Naive thymus-derived CD8-positive, alpha-beta T cell (primary cell): Measurements from ENCODE around the gene AMER1. TPM values are rescaled to one million over a fixed set of nuclear protein-coding genes. Genes with fewer than 3 reads are reported as not detected.
"Not testable (repeated sequence)": the region's sequence is repeated elsewhere in the genome, so short reads cannot be mapped to it uniquely, and the experiment has no call there.

Experiments
- ATAC-seq, 2 donors: fragments of 150-1000 bp; cut with Tn5 transposase in 1 of 2; sonication (Bioruptor Pico), chemical (Tn5 transposase) in 1 of 2; 1 replicate in 1 of 2; 2 replicates in 1 of 2; pipeline ENCODE4 v1.10.0; 2021; ENCODE audit warnings: mild to moderate bottlenecking in 2 of 2, moderate library complexity in 2 of 2
- POLR2A ChIA-PET: fragments of 350-600 bp; sonication (Branson Sonifier 250); formaldehyde crosslinking; loops from one replicate; lab custom pipeline; 2021; ENCODE audit warnings: antibody characterized with exemption; lab: Charles Lee
- DNase-seq, 10 donors: peaks; one replicate each; pipeline versions ENCODE4 v3.0.0 to v3.0.0-alpha.2; 2020 to 2022
- H3K27ac Mint-ChIP-seq, 10 donors: one replicate each; pipeline ENCODE4 v1.8.0; 2020 to 2022; ENCODE audit warnings: mild to moderate bottlenecking in 10 of 10, mixed read lengths in 10 of 10, moderate library complexity in 4 of 10, inconsistent platforms in 1 of 10
- H3K27me3 Mint-ChIP-seq, 5 donors: one replicate each; pipeline ENCODE4 v1.8.0; 2021 to 2022; ENCODE audit warnings: mixed read lengths in 5 of 5
- H3K36me3 Mint-ChIP-seq, 3 donors: one replicate each; pipeline ENCODE4 v1.8.0; 2020 to 2022; ENCODE audit warnings: mixed read lengths in 3 of 3, mild to moderate bottlenecking in 2 of 3, inconsistent platforms in 1 of 3
- H3K4me1 Mint-ChIP-seq, 4 donors: one replicate each; pipeline ENCODE4 v1.8.0; 2021 to 2022; ENCODE audit warnings: mixed read lengths in 4 of 4
- H3K4me3 Mint-ChIP-seq, 10 donors: one replicate each; pipeline ENCODE4 v1.8.0; 2020 to 2022; ENCODE audit warnings: mild to moderate bottlenecking in 10 of 10, mixed read lengths in 10 of 10, moderate library complexity in 6 of 10, inconsistent platforms in 1 of 10
- H3K9me3 Mint-ChIP-seq, 9 donors: one replicate each; pipeline ENCODE4 v1.8.0; 2020 to 2022; ENCODE audit warnings: mixed read lengths in 9 of 9, mild to moderate bottlenecking in 3 of 9, inconsistent platforms in 1 of 9, moderate library complexity in 1 of 9
- polyA plus RNA-seq, 3 donors: library from polyadenylated mRNA; unstranded; fragments of 300-500 nt; fragmentation: Illumina TruSeq; gene quantifications; one replicate each; pipeline ENCODE4 v1.2.3, GENCODE V29; 2021
- total RNA-seq, 8 experiments: library from RNA in 2 of 8; stranded (reverse) in 2 of 8; gene quantifications; one replicate each; pipeline ENCODE4 v1.2.3 and lab custom pipeline; 2021 to 2026

Gene AMER1
- total RNA-seq (1 to 10 TPM; 6.4 to 6.5 TPM), polyA plus RNA-seq (under 1 TPM in 2 of 3 donors, not detected in 1; 0.02 to 0.21 TPM), total RNA-seq (lab: John Stamatoyannopoulos, UW) (15.9 to 26.6 (median 17.7) reads per million in 6 experiments)

GRCh38 chrX:64205441-64205734 is at the start of gene AMER1:
Gene AMER1, minus strand, starts transcription at chrX:64205708. Its CDS starts 12,422 bp downstream, at chrX:64193286.
- ATAC-seq (peak; percentile 34 to 54), DNase-seq (peak in 1 of 10 donors; percentile 62)

DNA sequence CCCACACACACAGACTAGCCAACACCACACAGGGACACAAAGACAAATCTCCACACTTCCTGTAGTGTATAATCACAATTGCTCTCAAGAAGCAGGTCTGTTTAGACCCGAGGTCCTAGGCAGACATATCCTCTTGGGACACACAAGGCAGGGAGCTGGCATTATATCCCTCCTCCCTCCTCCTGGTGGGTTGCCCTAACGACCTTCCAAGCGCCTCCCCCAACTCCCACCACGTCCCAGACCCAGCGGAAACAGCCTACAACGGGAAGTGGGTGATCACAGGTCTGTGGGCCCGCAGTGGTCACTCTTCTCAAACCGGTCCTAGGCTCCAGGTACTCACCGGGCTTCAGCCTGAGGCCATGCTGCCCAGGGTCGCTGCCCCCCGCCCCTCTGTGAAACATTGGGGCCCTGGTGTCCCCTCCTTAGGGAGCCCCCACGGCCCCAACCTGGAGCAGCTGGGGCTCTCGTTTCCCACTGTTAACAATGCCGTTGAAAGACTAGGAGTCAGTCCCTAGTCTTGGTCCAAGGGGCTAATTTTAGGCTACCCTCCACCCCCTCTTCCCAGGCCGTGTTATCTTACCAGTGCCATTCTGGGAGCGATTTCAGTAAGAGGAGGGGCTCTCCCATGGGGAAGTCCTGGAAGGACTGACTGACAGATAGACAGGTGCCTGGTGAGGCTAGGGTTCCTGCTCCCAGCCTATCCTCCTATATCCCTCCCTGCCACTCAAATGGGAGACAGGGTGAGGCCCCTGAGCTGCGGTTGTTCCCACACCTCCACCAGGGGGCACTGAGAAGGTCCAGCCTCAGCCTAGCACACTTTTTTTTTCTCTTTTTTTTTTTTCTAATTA is 24.8 kb upstream of the AMER1 start, which contains the start of gene ASB12:
Gene ASB12, minus strand, starts transcription at position 485 of the 848 bp plus-strand sequence. CDS start 4,957 bp downstream, outside the sequence.
- POLR2A ChIA-PET: no interaction called here
- Mint-ChIP-seq H3K4me3 (no peak within 1 kb of the TSS), H3K36me3 (peaks cover 0 to 4% (median 3%) of the 10 kb centered on the region in 3 donors), H3K27ac (no peak within 1 kb of the TSS), H3K27me3 (no peaks in the 10 kb centered on the region), H3K4me1 (no peaks in the 10 kb centered on the region), H3K9me3 (peaks cover 0 to 4% (median 0%) of the 10 kb centered on the region in 9 donors)
- ATAC-seq (no peak), DNase-seq (no peak)

More at GRCh38 chrX:64205441-64205734, at the start of gene AMER1:
- peaks cover 0 to 2% (median 0%) of the 10 kb centered on the region in 3 donors for H3K36me3 Mint-ChIP-seq
- H3K4me1 Mint-ChIP-seq: peaks cover 12 to 26% (median 14%) of the 10 kb centered on the region in 4 donors
- POLR2A ChIA-PET: interaction anchor here (1.0 to 1.7 kb wide), 3 partner anchors 190 to 1329 kb away, joined by 3 to 9 read pairs (median 7); partner anchors contain the start of genes LAS1L and MTMR8
- peaks cover 0 to 2% (median 0%) of the 10 kb centered on the region in 9 donors for H3K9me3 Mint-ChIP-seq
- no peaks in the 10 kb centered on the region for H3K27me3 Mint-ChIP-seq
- peak within 1 kb of the TSS; percentile 86 to 98 (median 94) for H3K27ac Mint-ChIP-seq
- peak within 1 kb of the TSS; percentile 88 to 98 (median 92) for H3K4me3 Mint-ChIP-seq

DNA sequence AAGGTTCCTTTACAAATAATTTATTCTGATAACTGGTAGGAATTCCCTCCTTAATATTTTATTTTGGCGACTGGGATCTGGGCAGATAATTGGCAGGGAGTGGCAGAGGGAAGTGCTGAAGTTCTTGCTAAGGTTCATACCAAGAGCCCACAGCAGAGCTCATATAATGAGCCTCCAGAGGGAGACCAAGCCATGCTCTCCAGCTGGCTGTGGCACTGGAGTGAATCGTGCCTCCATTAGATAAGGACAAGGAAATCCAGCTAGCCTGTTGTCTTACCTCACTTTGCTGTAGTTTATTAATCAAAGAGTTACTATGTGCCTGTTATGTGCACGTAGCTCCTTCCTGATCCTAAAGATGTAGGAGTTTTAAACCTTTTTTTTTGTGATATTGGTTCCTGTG is 23.6 kb upstream of the AMER1 start:
- ATAC-seq (no peak), DNase-seq (no peak)
- no peaks in the 10 kb centered on the region for H3K27me3 Mint-ChIP-seq
- H3K27ac Mint-ChIP-seq: no peak overlapping the region
- peaks cover 0 to 4% (median 3%) of the 10 kb centered on the region in 3 donors for H3K36me3 Mint-ChIP-seq
- H3K9me3 Mint-ChIP-seq: peaks cover 0 to 4% (median 0%) of the 10 kb centered on the region in 9 donors
- H3K4me1 Mint-ChIP-seq: no peaks in the 10 kb centered on the region
- H3K4me3 Mint-ChIP-seq: no peak overlapping the region
- POLR2A ChIA-PET: no interaction called here

- Mint-ChIP-seq H3K9me3 (no peaks in the 10 kb centered on the region), H3K36me3 (no peaks in the 10 kb centered on the region)
- POLR2A ChIA-PET: no interaction called here
Measured at GRCh38 chrX:64218023-64218422, 12.5 kb upstream of the AMER1 start.

GRCh38 chrX:64213989-64214388 is 8.5 kb upstream of the AMER1 start:
- H3K27ac Mint-ChIP-seq, ATAC-seq, H3K4me1 Mint-ChIP-seq, H3K4me3 Mint-ChIP-seq, DNase-seq, POLR2A ChIA-PET, H3K27me3 Mint-ChIP-seq, H3K9me3 Mint-ChIP-seq, H3K36me3 Mint-ChIP-seq: not testable (repeated sequence)

More at GRCh38 chrX:64218023-64218422, 12.5 kb upstream of the AMER1 start:
- no peak for DNase-seq
- H3K4me3 Mint-ChIP-seq: no peak overlapping the region
- no peak for ATAC-seq
- no peak overlapping the region for H3K27ac Mint-ChIP-seq
- peaks cover 0 to 3% (median 0%) of the 10 kb centered on the region in 4 donors for H3K4me1 Mint-ChIP-seq
- H3K27me3 Mint-ChIP-seq: no peaks in the 10 kb centered on the region

- H3K4me1 Mint-ChIP-seq: peaks cover 12 to 26% (median 14%) of the 10 kb centered on the region in 4 donors
- peaks cover 0 to 2% (median 0%) of the 10 kb centered on the region in 3 donors for H3K36me3 Mint-ChIP-seq
- POLR2A ChIA-PET: interaction anchor here (0.5 to 1.7 kb wide), 4 partner anchors 130 to 1328 kb away, joined by 3 to 9 read pairs (median 3); partner anchors contain the start of genes LAS1L and MTMR8
- H3K27ac Mint-ChIP-seq: peak overlapping the region; percentile 86 to 98 (median 94)
- DNase-seq (no peak), ATAC-seq (no peak)
- no peaks in the 10 kb centered on the region for H3K27me3 Mint-ChIP-seq
- peak overlapping the region; percentile 88 to 98 (median 92) for H3K4me3 Mint-ChIP-seq
- peaks cover 0 to 2% (median 0%) of the 10 kb centered on the region in 9 donors for H3K9me3 Mint-ChIP-seq
Measured at GRCh38 chrX:64206556-64207162, 1.2 kb upstream of the AMER1 start.

DNA sequence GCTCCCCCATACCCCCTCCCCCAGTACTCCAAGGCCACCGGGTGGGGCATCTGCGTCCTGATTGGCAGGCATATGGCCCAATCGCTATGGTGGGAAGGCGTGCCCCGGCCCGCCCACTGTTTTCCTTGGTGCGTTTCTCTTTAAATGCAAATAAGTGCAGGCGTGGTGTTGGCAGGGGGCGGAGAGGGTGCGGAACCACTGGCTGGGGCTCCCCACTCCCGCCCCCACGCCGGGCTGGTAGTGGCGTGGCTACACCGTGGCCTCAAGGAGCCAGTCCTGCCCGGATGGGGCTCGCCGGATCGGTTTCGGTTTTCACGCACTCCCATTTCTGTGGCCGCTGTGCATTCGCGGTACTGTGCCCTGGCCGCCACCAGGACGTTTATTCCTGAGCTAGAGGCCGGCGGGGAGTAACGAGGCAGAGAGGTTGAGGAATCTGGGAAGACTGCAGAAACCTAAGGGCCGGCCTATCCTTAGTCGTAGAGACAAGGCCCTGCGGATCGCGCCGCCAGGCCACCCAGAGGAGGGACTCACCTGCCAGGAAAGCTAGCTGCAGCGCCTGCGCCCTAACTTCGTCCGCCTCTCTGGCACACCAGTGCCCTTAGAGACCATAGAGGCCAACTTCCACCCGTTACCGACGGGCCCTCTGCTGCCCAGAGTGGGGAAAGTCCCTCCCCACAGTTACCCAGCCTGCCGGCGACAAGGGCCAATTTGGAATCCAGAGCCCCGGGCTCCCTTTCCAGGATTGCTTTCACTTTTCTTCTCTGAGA is 410 bp upstream of the AMER1 start:
- Mint-ChIP-seq H3K4me1 (peaks cover 12 to 26% (median 14%) of the 10 kb centered on the region in 4 donors), H3K9me3 (peaks cover 0 to 2% (median 0%) of the 10 kb centered on the region in 9 donors)
- POLR2A ChIA-PET: interaction anchor here (1.0 to 1.7 kb wide), 3 partner anchors 190 to 1328 kb away, joined by 3 to 9 read pairs (median 7); partner anchors contain the start of genes LAS1L and MTMR8

DNA sequence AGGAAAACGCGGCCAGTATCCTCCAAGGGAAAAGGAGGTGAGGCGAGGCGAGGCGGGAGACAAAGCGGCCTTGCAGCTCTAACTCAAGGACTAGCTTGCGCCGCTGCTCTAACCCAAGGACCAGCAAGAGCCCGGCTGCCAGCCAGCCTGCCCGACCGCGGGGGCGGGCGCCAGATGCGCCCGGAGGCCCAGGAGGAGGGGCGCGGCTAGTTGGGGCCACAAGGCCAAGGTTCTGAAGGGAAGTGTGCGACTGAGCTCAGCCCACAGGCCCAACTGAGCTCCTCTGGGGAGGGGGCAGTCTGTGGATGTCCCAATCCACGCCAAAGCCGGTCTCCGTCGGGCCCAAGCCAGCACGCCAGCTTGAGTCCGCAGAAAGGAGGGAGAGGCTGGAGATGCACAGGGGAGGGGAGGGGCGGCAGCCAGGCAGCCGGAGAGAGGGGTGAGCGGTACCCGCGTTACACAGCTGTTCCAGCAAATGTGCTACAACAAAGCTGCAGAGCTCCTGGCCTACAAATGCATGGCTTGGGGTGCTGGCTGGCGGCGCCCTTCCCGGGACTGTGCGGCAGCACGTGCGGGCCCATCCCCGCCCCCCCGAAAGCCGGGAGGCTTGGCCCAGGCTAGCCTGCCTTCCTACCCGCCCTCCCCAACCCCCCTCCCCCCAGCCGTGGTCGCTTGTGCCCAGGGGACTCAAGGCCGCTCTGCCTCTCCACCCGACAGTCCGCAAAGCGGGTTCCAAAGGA is 637 bp downstream of the AMER1 start:
- Mint-ChIP-seq H3K9me3 (peaks cover 0 to 2% (median 0%) of the 10 kb centered on the region in 9 donors), H3K4me1 (peaks cover 12 to 26% (median 14%) of the 10 kb centered on the region in 4 donors), H3K27ac (peak overlapping the region in 6 of 10 donors; percentile 34 to 71 (median 66)), H3K4me3 (peak overlapping the region; percentile 80 to 98 (median 92)), H3K27me3 (no peaks in the 10 kb centered on the region), H3K36me3 (peaks cover 0 to 2% (median 0%) of the 10 kb centered on the region in 3 donors)
- POLR2A ChIA-PET: interaction anchor here (0.6 to 1.7 kb wide), 3 partner anchors 191 to 1204 kb away, joined by 3 to 9 read pairs (median 7); partner anchors contain the start of gene MTMR8
- DNase-seq (peak in 6 of 10 donors; percentile 1 to 26 (median 15)), ATAC-seq (peak; percentile 5 to 11)

More for the DNA sequence above, 410 bp upstream of the AMER1 start:
- Mint-ChIP-seq H3K4me3 (peak overlapping the region; percentile 88 to 98 (median 92)), H3K27ac (peak overlapping the region; percentile 86 to 98 (median 94)), H3K27me3 (no peaks in the 10 kb centered on the region), H3K36me3 (peaks cover 0 to 2% (median 0%) of the 10 kb centered on the region in 3 donors)
- peak; percentile 70 to 94 (median 84) for DNase-seq
- peak; percentile 88 to 89 for ATAC-seq

GRCh38 chrX:64204252-64204651 is 1.3 kb downstream of the AMER1 start:
- Mint-ChIP-seq H3K36me3 (peaks cover 0 to 2% (median 0%) of the 10 kb centered on the region in 3 donors), H3K4me3 (peak overlapping the region; percentile 80 to 93 (median 83)), H3K4me1 (peaks cover 14 to 26% (median 15%) of the 10 kb centered on the region in 4 donors), H3K9me3 (peaks cover 0 to 2% (median 0%) of the 10 kb centered on the region in 9 donors), H3K27me3 (no peaks in the 10 kb centered on the region), H3K27ac (peak overlapping the region in 6 of 10 donors; percentile 1 to 68 (median 58))
- ATAC-seq: no peak
- no peak for DNase-seq
- POLR2A ChIA-PET: interaction anchor here (0.6 kb wide), 1 partner anchor 1205 kb away, joined by 3 read pairs; no protein-coding TSS in a partner anchor

- no peak for ATAC-seq
- H3K4me3 Mint-ChIP-seq: peak overlapping the region in 3 of 10 donors; percentile 64 to 71 (median 65)
- H3K4me1 Mint-ChIP-seq: peaks cover 14 to 29% (median 20%) of the 10 kb centered on the region in 4 donors
- POLR2A ChIA-PET: no interaction called here
- H3K36me3 Mint-ChIP-seq: peaks cover 0 to 2% (median 0%) of the 10 kb centered on the region in 3 donors
- H3K9me3 Mint-ChIP-seq: peaks cover 0 to 2% (median 0%) of the 10 kb centered on the region in 9 donors
- no peaks in the 10 kb centered on the region for H3K27me3 Mint-ChIP-seq
- DNase-seq: no peak
- no peak overlapping the region for H3K27ac Mint-ChIP-seq
Measured at GRCh38 chrX:64202808-64203325, 2.6 kb downstream of the AMER1 start.

DNA sequence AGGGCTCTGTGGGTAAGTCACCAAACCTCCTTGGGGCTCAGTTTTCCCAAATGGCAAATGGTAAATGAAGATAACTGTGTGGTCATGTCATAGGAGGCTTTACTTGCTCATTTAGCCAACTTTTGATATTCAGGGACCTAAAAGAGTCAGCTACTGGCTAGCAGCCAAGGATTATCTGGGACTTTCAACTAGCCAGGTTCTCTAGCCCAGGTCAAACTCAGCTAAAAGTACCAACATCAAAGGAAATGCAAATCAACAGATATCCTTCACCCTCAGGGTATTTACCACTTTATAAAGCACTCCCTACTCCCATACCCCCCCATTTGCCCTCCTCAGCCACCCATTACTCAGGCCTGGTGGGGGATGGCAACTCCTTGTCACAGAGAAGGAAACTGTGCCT is 7.5 kb downstream of the AMER1 start:
- Mint-ChIP-seq H3K9me3 (no peaks in the 10 kb centered on the region), H3K4me3 (peak overlapping the region in 1 of 10 donors; percentile 41), H3K27ac (peak overlapping the region in 1 of 10 donors; percentile 12), H3K27me3 (no peaks in the 10 kb centered on the region), H3K4me1 (peaks cover 7 to 14% (median 11%) of the 10 kb centered on the region in 4 donors), H3K36me3 (peaks cover 0 to 2% (median 0%) of the 10 kb centered on the region in 3 donors)
- DNase-seq: no peak
- POLR2A ChIA-PET: no interaction called here
- ATAC-seq: no peak
